Measurements from ENCODE around the gene TPSD1. TPM values are rescaled to one million over a fixed set of nuclear protein-coding genes. Genes with fewer than 3 reads are reported as not detected.

The TPSD1 gene
- total and polyA plus RNA-seq, 9 of the 15 experiments (the other 6 are each of a cell fraction or from before 2014, with no cell fraction given) = not detected

DNA sequence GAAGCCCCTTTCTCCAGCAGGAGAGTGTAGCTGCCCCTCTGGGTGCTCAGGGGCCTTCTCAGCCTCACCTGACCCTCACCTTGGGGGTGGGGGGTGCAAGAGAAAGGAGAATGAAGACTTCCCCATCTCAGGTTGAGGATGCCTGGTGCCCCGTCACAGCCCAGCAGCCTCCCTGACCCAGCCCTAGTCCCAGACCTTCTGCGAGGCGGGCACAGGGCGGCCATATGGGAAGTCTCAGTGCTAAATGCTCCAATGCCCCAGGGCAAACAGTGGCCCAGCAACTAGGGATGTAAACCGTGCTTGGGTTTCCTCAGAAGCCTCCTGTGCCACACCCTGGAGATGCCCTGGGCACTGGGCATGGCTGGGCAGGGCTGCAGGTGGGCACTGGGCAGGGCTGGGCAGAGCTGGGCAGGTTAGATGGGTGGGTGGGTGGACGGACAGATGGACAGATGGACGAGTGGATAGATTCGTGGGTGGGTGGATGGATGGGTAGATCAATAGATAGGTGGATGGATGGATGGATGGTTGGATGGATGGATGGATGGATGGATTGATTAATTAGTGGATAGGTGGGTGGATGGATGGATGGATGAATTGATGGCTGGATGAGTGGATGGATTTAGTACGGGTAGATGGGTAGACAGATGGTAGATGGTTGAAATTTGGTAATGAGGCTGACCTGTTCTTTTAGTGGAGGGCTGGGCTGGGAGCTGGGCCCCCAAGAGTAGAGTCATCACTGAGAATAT lies 16.8 kb downstream of the TPSD1 start:
- intact Hi-C loops (cut with micrococcal nuclease) (no loop called here), in situ Hi-C loops (cut with MboI) (no loop called here)
- H3K9ac ChIP-seq (ENCODE audit: insufficient read depth in 1 of 2, low read depth in 2 of 2, low read length in 2 of 2) = no peak overlapping the region
- H3K4me1 ChIP-seq (replicated peaks in 1 of 2; ENCODE audit: control insufficient read depth in 2 of 2, insufficient read depth in 2 of 2, low read length in 2 of 2) = peaks cover 3 to 37% of the 10 kb centered on the region in 2 experiments; a peak in 3 of 5 replicates
- ATAC-seq = no peak
- no peaks in the 10 kb centered on the region for H3K9me3 ChIP-seq (replicated peaks; ENCODE audit: control insufficient read depth, insufficient read depth, low read depth, low read length)
- peaks cover 0 to 17% of the 10 kb centered on the region in 2 experiments; a peak in 2 of 5 replicates for H3K27me3 ChIP-seq (ENCODE audit: control insufficient read depth in 2 of 2, insufficient read depth in 2 of 2, low read length in 2 of 2)
- H3K27ac ChIP-seq (ENCODE audit: extremely low read depth, low read depth, low read length) = no peak overlapping the region
- no peak overlapping the region for H2AFZ ChIP-seq (ENCODE audit: low read depth, low read length)
- H3K36me3 ChIP-seq (ENCODE audit: control insufficient read depth, insufficient read depth, low read length) = no peaks in the 10 kb centered on the region
- no TSS peak for BruUV-seq (replicated peaks)
- H3K4me2 ChIP-seq (ENCODE audit: insufficient read depth, low read length) = no peak overlapping the region
- no peak for FAIRE-seq
- H3K4me3 ChIP-seq = no peak overlapping the region
- WGBS (ENCODE audit: insufficient coverage, low coverage, missing lambda C conversion rate) = 22% methylated on average over 9 of the region's 9 CpGs
- H4K20me1 ChIP-seq (replicated peaks; ENCODE audit: control insufficient read depth, insufficient read depth, low read length) = no peaks in the 10 kb centered on the region
- no peaks in the 10 kb centered on the region for H3K9me1 ChIP-seq (ENCODE audit: control insufficient read depth, insufficient read depth, low read length)
- no peak for DNase-seq (ENCODE audit: extremely low read depth in 1 of 4, low spot score in 3 of 4)
- ChIA-PET CTCF (ENCODE audit: low intra/inter-chr PET ratio) (no interaction called here), POLR2A (interaction anchor here (0.8 kb wide), 1 partner anchor 59 kb away, joined by 3 read pairs; no protein-coding TSS in a partner anchor)
- H3K79me2 ChIP-seq (ENCODE audit: control insufficient read depth, insufficient read depth, low read length) = no peaks in the 10 kb centered on the region
- TF ChIP-seq ZNF174 (CRISPR knock-in tag; IDR thresholded peaks at IDR 0.05) (no peak), IRF2 (CRISPR knock-in tag; IDR thresholded peaks at IDR 0.05) (no peak), SRSF1 (IDR thresholded peaks at IDR 0.05; ENCODE audit: low read depth, low read length) (no peak), BHLHE40 (IDR thresholded peaks at IDR 0.05; ENCODE audit: low read length) (no peak), NR3C1 (CRISPR knock-in tag; IDR thresholded peaks at IDR 0.05) (no peak), MAFF (IDR thresholded peaks at IDR 0.05; ENCODE audit: low read length) (no peak), SREBF1 (IDR thresholded peaks at IDR 0.05; ENCODE audit: borderline replicate concordance, low read depth, low read length) (no peak), MECOM (CRISPR knock-in tag; IDR thresholded peaks at IDR 0.05) (no peak)
- TF ChIP-seq, protein P1, sequence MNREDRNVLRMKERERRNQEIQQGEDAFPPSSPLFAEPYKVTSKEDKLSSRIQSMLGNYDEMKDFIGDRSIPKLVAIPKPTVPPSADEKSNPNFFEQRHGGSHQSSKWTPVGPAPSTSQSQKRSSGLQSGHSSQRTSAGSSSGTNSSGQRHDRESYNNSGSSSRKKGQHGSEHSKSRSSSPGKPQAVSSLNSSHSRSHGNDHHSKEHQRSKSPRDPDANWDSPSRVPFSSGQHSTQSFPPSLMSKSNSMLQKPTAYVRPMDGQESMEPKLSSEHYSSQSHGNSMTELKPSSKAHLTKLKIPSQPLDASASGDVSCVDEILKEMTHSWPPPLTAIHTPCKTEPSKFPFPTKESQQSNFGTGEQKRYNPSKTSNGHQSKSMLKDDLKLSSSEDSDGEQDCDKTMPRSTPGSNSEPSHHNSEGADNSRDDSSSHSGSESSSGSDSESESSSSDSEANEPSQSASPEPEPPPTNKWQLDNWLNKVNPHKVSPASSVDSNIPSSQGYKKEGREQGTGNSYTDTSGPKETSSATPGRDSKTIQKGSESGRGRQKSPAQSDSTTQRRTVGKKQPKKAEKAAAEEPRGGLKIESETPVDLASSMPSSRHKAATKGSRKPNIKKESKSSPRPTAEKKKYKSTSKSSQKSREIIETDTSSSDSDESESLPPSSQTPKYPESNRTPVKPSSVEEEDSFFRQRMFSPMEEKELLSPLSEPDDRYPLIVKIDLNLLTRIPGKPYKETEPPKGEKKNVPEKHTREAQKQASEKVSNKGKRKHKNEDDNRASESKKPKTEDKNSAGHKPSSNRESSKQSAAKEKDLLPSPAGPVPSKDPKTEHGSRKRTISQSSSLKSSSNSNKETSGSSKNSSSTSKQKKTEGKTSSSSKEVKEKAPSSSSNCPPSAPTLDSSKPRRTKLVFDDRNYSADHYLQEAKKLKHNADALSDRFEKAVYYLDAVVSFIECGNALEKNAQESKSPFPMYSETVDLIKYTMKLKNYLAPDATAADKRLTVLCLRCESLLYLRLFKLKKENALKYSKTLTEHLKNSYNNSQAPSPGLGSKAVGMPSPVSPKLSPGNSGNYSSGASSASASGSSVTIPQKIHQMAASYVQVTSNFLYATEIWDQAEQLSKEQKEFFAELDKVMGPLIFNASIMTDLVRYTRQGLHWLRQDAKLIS (CRISPR knock-in tag; IDR thresholded peaks at IDR 0.05) = no peak
- TF ChIP-seq, protein P2, sequence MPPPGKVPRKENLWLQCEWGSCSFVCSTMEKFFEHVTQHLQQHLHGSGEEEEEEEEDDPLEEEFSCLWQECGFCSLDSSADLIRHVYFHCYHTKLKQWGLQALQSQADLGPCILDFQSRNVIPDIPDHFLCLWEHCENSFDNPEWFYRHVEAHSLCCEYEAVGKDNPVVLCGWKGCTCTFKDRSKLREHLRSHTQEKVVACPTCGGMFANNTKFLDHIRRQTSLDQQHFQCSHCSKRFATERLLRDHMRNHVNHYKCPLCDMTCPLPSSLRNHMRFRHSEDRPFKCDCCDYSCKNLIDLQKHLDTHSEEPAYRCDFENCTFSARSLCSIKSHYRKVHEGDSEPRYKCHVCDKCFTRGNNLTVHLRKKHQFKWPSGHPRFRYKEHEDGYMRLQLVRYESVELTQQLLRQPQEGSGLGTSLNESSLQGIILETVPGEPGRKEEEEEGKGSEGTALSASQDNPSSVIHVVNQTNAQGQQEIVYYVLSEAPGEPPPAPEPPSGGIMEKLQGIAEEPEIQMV (tag; conservative IDR thresholded peaks at IDR 0.05; ENCODE audit: low read depth) = no peak
- TF ChIP-seq, protein P3, sequence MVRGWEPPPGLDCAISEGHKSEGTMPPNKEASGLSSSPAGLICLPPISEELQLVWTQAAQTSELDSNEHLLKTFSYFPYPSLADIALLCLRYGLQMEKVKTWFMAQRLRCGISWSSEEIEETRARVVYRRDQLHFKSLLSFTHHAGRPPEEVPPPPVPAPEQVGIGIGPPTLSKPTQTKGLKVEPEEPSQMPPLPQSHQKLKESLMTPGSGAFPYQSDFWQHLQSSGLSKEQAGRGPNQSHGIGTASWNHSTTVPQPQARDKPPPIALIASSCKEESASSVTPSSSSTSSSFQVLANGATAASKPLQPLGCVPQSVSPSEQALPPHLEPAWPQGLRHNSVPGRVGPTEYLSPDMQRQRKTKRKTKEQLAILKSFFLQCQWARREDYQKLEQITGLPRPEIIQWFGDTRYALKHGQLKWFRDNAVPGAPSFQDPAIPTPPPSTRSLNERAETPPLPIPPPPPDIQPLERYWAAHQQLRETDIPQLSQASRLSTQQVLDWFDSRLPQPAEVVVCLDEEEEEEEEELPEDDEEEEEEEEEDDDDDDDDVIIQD (CRISPR knock-in tag; IDR thresholded peaks at IDR 0.05) = no peak
- TF ChIP-seq, protein P4, sequence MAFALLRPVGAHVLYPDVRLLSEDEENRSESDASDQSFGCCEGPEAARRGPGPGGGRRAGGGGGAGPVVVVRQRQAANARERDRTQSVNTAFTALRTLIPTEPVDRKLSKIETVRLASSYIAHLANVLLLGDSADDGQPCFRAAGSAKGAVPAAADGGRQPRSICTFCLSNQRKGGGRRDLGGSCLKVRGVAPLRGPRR (CRISPR knock-in tag; IDR thresholded peaks at IDR 0.05) = no peak
